GM23338 (cell line): ENCODE measurements around the gene TMEM132D. TPM values are rescaled to one million over a fixed set of nuclear protein-coding genes. Genes with fewer than 3 reads are reported as not detected.

Experiments
- ATAC-seq: fragments of 200-7000 bp; cut with Tn5 transposase; 3 replicates; pipeline ENCODE4 v1.9.1; 2020
- DNase-seq: peaks from one replicate; pipeline ENCODE4 v3.0.0-alpha.2; 2015; ENCODE audit warnings: low spot score
- H2AFZ ChIP-seq: fragments of 200-600 bp; sonication (generic); 2 replicates; pipeline ENCODE4 v1.8.0; 2016; ENCODE audit warnings: antibody characterized with exemption, mild to moderate bottlenecking, moderate library complexity
- H3F3A ChIP-seq: fragments of 200-600 bp; sonication (generic); replicated peaks from 2 replicates; pipeline ENCODE4 v1.8.0; 2017; ENCODE audit warnings: antibody characterized with exemption, mixed run types, low read depth
- H3K27ac ChIP-seq: fragments of 200-600 bp; sonication (generic); 2 replicates; pipeline ENCODE4 v1.6.1; 2016; ENCODE audit warnings: low read depth
- H3K27me3 ChIP-seq: fragments of 200-600 bp; sonication (generic); 2 replicates; pipeline ENCODE4 v1.8.0; 2016; ENCODE audit warnings: mild to moderate bottlenecking, mixed run types, moderate library complexity; ENCODE audit not compliant: insufficient read depth
- H3K36me3 ChIP-seq: fragments of 200-600 bp; sonication (generic); 2 replicates; pipeline ENCODE4 v1.8.0; 2016; ENCODE audit warnings: mild to moderate bottlenecking; ENCODE audit not compliant: insufficient read depth
- H3K4me1 ChIP-seq: fragments of 200-600 bp; sonication (generic); 2 replicates; pipeline ENCODE4 v1.8.0; 2016; ENCODE audit warnings: mild to moderate bottlenecking, moderate library complexity; ENCODE audit not compliant: insufficient read depth
- H3K4me2 ChIP-seq: fragments of 200-600 bp; sonication (generic); 2 replicates; pipeline ENCODE4 v1.7.1; 2017; ENCODE audit warnings: mixed run types
- H3K4me3 ChIP-seq: fragments of 200-600 bp; sonication (generic); 2 replicates; pipeline ENCODE4 v1.6.1; 2016; ENCODE audit warnings: mixed run types
- H3K79me2 ChIP-seq: fragments of 200-600 bp; sonication (generic); replicated peaks from 2 replicates; pipeline ENCODE4 v1.8.0; 2017; ENCODE audit warnings: mild to moderate bottlenecking; ENCODE audit not compliant: insufficient read depth
- H3K9me2 ChIP-seq: fragments of 200-600 bp; sonication (generic); 2 replicates; pipeline ENCODE4 v1.8.0; 2017; ENCODE audit not compliant: insufficient read depth
- H4K20me1 ChIP-seq: fragments of 200-600 bp; sonication (generic); replicated peaks from 2 replicates; pipeline ENCODE4 v1.8.0; 2017; ENCODE audit warnings: mild to moderate bottlenecking; ENCODE audit not compliant: insufficient read depth
- H3K27ac Mint-ChIP-seq: 2 replicates; pipeline ENCODE4 v1.8.0; 2020; ENCODE audit warnings: inconsistent platforms, mild to moderate bottlenecking, moderate library complexity, mixed read lengths
- H3K27me3 Mint-ChIP-seq: 3 replicates; pipeline ENCODE4 v1.8.0; 2022; ENCODE audit warnings: low read depth, mild to moderate bottlenecking, moderate library complexity, mixed read lengths, inconsistent platforms; ENCODE audit not compliant: insufficient read depth, poor library complexity
- H3K36me3 Mint-ChIP-seq: 3 replicates; pipeline ENCODE4 v1.8.0; 2021; ENCODE audit warnings: low read depth, mild to moderate bottlenecking, inconsistent platforms, moderate library complexity, mixed read lengths
- H3K4me1 Mint-ChIP-seq: 3 replicates; pipeline ENCODE4 v1.8.0; 2020; ENCODE audit warnings: mild to moderate bottlenecking, inconsistent platforms, mixed read lengths
- H3K4me3 Mint-ChIP-seq: 3 replicates; pipeline ENCODE4 v1.8.0; 2021; ENCODE audit warnings: moderate library complexity, mild to moderate bottlenecking, inconsistent platforms, mixed read lengths
- H3K9me3 Mint-ChIP-seq: 3 replicates; pipeline ENCODE4 v1.8.0; 2020; ENCODE audit warnings: moderate library complexity, mild to moderate bottlenecking, inconsistent platforms, mixed read lengths
- CREB1 ChIP-seq: fragments of 250-450 bp; sonication (Bioruptor Pico); IDR thresholded peaks from 2 replicates; pipeline ENCODE4 v1.5.0; 2020; ENCODE audit warnings: low read depth, mild to moderate bottlenecking, moderate library complexity
- CTCF ChIP-seq, 2 experiments: fragments of 200-600 bp in 1 of 2; sonication (generic) in 1 of 2; conservative IDR thresholded peaks; 2 replicates each; pipeline versions ENCODE4 v1.5.1 to v1.6.1; 2016 to 2017; ENCODE audit warnings: antibody characterized with exemption in 2 of 2, low read depth in 2 of 2, mild to moderate bottlenecking in 2 of 2, moderate library complexity in 1 of 2
- ETS1 ChIP-seq: IDR thresholded peaks from 2 replicates; pipeline ENCODE4 v1.6.1; 2016; ENCODE audit warnings: antibody characterized with exemption
- EZH2 ChIP-seq: fragments of 200-600 bp; sonication (generic); IDR thresholded peaks from one replicate; pipeline ENCODE4 v1.8.0; 2017; ENCODE audit warnings: antibody characterized with exemption, mild to moderate bottlenecking, low read depth; ENCODE audit not compliant: unreplicated experiment
- EZH2phosphoT487 ChIP-seq: fragments of 200-600 bp; sonication (generic); IDR thresholded peaks from one replicate; pipeline ENCODE4 v1.8.1; 2018; ENCODE audit warnings: antibody characterized with exemption; ENCODE audit not compliant: unreplicated experiment
- JUNB ChIP-seq: IDR thresholded peaks from one replicate; pipeline ENCODE4 v1.6.1; 2016; ENCODE audit warnings: antibody characterized with exemption; ENCODE audit not compliant: unreplicated experiment
- NANOG ChIP-seq: IDR thresholded peaks from 2 replicates; pipeline ENCODE4 v1.6.1; 2016; ENCODE audit warnings: antibody characterized with exemption, borderline replicate concordance
- POLR2AphosphoS5 ChIP-seq: IDR thresholded peaks from 2 replicates; pipeline ENCODE4 v1.6.1; 2016; ENCODE audit warnings: antibody characterized with exemption, low read depth
- STAT1 ChIP-seq: IDR thresholded peaks from one replicate; pipeline ENCODE4 v1.6.1; 2016; ENCODE audit warnings: antibody characterized with exemption; ENCODE audit not compliant: unreplicated experiment
- ZNF114 ChIP-seq: fragments of 250-450 bp; sonication (Bioruptor Pico); IDR thresholded peaks from 2 replicates; pipeline ENCODE4 v1.5.0; 2020; ENCODE audit warnings: mild to moderate bottlenecking, moderate library complexity
- ZNF331 ChIP-seq: fragments of 250-450 bp; sonication (Bioruptor Pico); IDR thresholded peaks from 2 replicates; pipeline ENCODE4 v1.5.0; 2020; ENCODE audit warnings: low read depth, mild to moderate bottlenecking, moderate library complexity
- ZNF462 ChIP-seq: fragments of 250-450 bp; sonication (Bioruptor Pico); IDR thresholded peaks from 2 replicates; pipeline ENCODE4 v1.5.0; 2020; ENCODE audit warnings: mild to moderate bottlenecking, moderate library complexity
- polyA plus RNA-seq: library from polyadenylated mRNA; unstranded; fragments of >200 nt; fragmentation: Nextera tagmentation; extraction: Ambion mirVana; gene quantifications from 2 replicates; pipeline ENCODE4 v1.2.1, GENCODE V29; 2016
- total RNA-seq: library from RNA; depleted of rRNA; stranded (reverse); fragments of >200 nt; shearing (Covaris generic); gene quantifications from 2 replicates; pipeline ENCODE4 v1.2.3, GENCODE V29; 2014
- TF ChIP-seq, protein P1 (sequence below): IDR thresholded peaks from one replicate; pipeline ENCODE4 v1.6.1; 2018; ENCODE audit warnings: antibody characterized with exemption; ENCODE audit not compliant: unreplicated experiment

TMEM132D gene
- total and polyA plus RNA-seq, 2 experiments from 2014 or later: 0.44 to 5.3 TPM

DNA sequence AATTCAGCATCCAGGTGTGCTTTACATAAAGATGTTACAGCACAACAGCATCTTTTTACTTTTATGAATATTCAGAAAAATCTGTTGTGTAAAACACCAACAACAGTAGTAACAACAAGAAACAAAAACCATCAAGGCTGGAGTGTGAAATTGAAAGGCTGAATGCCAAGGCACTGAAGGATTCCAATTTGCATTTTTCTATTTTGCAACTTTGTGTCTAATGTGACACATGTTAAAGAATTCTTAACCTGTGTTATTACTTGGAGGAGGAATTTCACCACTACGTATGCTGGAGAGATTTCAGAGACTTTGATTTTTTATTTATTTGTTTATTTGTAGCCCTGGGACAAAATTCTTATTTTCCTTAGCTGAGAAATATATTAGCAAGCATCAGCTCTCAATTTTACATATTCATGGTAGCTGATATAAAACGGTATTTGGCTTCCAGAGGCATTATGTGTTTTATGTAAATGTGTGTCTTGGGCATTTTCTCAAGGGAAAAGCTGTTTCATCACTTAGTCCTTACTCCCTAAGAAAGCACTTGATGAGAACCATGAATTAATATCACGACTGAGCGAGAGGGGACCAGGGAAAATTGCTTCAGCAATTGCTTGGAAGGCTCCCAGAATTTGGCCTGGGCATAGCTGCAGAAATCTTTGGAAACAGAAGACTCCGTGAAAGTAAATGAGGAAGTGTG, 475.4 kb downstream of the TMEM132D start:
- Mint-ChIP-seq H3K36me3 (peaks cover 28% of the 10 kb centered on the region), H3K27me3 (peaks cover 3% of the 10 kb centered on the region), H3K4me3 (no peak overlapping the region), H3K4me1 (no peaks in the 10 kb centered on the region), H3K9me3 (peaks cover 89% of the 10 kb centered on the region), H3K27ac (no peak overlapping the region)
- no peak for TF ChIP-seq EZH2
- TF ChIP-seq POLR2AphosphoS5: no peak
- TF ChIP-seq EZH2phosphoT487: no peak
- no peak for TF ChIP-seq JUNB
- TF ChIP-seq, protein P1, sequence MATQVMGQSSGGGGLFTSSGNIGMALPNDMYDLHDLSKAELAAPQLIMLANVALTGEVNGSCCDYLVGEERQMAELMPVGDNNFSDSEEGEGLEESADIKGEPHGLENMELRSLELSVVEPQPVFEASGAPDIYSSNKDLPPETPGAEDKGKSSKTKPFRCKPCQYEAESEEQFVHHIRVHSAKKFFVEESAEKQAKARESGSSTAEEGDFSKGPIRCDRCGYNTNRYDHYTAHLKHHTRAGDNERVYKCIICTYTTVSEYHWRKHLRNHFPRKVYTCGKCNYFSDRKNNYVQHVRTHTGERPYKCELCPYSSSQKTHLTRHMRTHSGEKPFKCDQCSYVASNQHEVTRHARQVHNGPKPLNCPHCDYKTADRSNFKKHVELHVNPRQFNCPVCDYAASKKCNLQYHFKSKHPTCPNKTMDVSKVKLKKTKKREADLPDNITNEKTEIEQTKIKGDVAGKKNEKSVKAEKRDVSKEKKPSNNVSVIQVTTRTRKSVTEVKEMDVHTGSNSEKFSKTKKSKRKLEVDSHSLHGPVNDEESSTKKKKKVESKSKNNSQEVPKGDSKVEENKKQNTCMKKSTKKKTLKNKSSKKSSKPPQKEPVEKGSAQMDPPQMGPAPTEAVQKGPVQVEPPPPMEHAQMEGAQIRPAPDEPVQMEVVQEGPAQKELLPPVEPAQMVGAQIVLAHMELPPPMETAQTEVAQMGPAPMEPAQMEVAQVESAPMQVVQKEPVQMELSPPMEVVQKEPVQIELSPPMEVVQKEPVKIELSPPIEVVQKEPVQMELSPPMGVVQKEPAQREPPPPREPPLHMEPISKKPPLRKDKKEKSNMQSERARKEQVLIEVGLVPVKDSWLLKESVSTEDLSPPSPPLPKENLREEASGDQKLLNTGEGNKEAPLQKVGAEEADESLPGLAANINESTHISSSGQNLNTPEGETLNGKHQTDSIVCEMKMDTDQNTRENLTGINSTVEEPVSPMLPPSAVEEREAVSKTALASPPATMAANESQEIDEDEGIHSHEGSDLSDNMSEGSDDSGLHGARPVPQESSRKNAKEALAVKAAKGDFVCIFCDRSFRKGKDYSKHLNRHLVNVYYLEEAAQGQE: no peak
- no peak for TF ChIP-seq CREB1 (CRISPR knock-in tag)
- TF ChIP-seq ZNF462: no peak
- TF ChIP-seq STAT1: no peak
- TF ChIP-seq NANOG: no peak
- TF ChIP-seq ETS1: no peak
- no peak for TF ChIP-seq ZNF114 (CRISPR knock-in tag)
- TF ChIP-seq ZNF331: no peak
- no peak for TF ChIP-seq CTCF (conservative IDR thresholded peaks at IDR 0.05; ENCODE audit: low read depth in 2 of 2)
- no peaks in the 10 kb centered on the region for H3F3A ChIP-seq
- H3K4me3 ChIP-seq: no peak overlapping the region
- DNase-seq: no peak
- H3K79me2 ChIP-seq: no peaks in the 10 kb centered on the region
- H3K4me2 ChIP-seq: no peak overlapping the region
- no peaks in the 10 kb centered on the region for H3K27me3 ChIP-seq
- H3K4me1 ChIP-seq: no peaks in the 10 kb centered on the region
- ATAC-seq: no peak
- H3K9me2 ChIP-seq: no peaks in the 10 kb centered on the region
- no peak overlapping the region for H3K27ac ChIP-seq
- no peaks in the 10 kb centered on the region for H4K20me1 ChIP-seq
- H2AFZ ChIP-seq: no peak overlapping the region
- H3K36me3 ChIP-seq: no peaks in the 10 kb centered on the region; the same call in 1 of the 2 replicates
